Measurements from ENCODE around the gene TBC1D25.
A peak's percentile ranks its signal among the peaks of the same experiment; 100 is the strongest.

TBC1D25 gene

DNA sequence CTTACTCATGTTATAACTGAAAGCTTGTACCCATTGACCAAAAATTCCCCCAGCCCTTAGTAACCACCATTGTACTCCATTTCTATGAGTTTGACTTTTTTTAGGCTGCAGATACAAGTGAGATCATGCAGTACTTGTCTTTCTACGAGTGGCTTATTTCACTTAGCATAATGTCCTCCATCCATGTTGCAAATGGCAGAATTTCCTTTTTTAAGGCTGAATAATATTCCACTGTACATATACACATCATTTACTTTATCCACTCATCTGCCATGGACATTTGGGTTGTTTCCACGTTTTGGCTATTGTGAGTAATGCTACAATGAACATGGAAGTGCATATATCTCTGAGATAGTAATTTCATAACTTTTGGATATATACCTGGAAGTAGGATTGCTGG is 45.2 kb downstream of the TBC1D25 start:
- Histone ChIP-seq H3K4me3 (ENCODE audit: low read depth, low read length) (no peak overlapping the region), H3K79me2 (ENCODE audit: control insufficient read depth, insufficient read depth, low read length, unreplicated experiment) (no peaks in the 10 kb centered on the region), H2AFZ (ENCODE audit: low read length, unreplicated experiment) (no peak overlapping the region), H3K27me3 (ENCODE audit: insufficient read depth, low read length) (no peaks in the 10 kb centered on the region), H3K36me3 (ENCODE audit: insufficient read depth, low read length) (no peaks in the 10 kb centered on the region), H3K27ac (ENCODE audit: low read depth, low read length) (no peak overlapping the region), H3K4me1 (ENCODE audit: control insufficient read depth, insufficient read depth, low read length, unreplicated experiment) (peaks cover 18% of the 10 kb centered on the region)

DNA sequence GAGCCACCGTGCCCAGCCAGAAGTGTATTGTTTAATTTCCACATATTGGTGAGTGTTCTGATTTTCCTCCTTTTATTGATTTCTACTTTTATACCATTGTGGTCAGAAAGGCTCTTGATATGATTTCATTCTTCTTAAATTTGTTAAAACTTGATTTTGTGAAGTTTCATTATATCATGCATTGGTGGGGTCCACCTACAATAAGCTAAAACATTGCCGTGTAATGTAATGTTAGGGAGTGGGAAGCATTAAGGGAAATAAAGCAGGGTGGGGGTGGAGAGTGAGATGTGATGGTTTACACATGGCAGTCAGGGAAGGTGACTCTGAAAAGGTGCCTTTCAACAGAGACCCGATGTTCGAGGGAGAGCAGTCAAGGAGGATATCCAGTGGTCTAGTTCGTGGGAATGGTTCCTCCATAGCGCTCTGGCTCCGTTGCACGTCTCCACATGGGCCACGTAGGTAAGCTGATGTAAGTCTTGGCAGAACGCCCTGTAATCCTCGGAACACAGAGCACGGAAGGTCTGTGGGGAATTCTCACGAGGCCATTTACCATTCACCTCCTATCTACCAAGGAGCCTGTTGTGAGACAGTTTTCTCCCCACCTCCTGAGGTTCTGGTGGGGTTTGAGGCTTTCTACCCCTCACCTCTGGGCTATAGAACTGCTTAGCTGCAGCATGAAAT is 50.1 kb downstream of the TBC1D25 start:
- Histone ChIP-seq H3K4me1 (ENCODE audit: control insufficient read depth, insufficient read depth, low read length, unreplicated experiment) (peaks cover 35% of the 10 kb centered on the region), H3K4me3 (ENCODE audit: low read depth, low read length) (no peak overlapping the region), H3K36me3 (ENCODE audit: insufficient read depth, low read length) (no peaks in the 10 kb centered on the region), H3K27ac (ENCODE audit: low read depth, low read length) (peak overlapping the region; percentile 91), H3K79me2 (ENCODE audit: control insufficient read depth, insufficient read depth, low read length, unreplicated experiment) (no peaks in the 10 kb centered on the region), H2AFZ (ENCODE audit: low read length, unreplicated experiment) (no peak overlapping the region), H3K27me3 (ENCODE audit: insufficient read depth, low read length) (no peaks in the 10 kb centered on the region)

DNA sequence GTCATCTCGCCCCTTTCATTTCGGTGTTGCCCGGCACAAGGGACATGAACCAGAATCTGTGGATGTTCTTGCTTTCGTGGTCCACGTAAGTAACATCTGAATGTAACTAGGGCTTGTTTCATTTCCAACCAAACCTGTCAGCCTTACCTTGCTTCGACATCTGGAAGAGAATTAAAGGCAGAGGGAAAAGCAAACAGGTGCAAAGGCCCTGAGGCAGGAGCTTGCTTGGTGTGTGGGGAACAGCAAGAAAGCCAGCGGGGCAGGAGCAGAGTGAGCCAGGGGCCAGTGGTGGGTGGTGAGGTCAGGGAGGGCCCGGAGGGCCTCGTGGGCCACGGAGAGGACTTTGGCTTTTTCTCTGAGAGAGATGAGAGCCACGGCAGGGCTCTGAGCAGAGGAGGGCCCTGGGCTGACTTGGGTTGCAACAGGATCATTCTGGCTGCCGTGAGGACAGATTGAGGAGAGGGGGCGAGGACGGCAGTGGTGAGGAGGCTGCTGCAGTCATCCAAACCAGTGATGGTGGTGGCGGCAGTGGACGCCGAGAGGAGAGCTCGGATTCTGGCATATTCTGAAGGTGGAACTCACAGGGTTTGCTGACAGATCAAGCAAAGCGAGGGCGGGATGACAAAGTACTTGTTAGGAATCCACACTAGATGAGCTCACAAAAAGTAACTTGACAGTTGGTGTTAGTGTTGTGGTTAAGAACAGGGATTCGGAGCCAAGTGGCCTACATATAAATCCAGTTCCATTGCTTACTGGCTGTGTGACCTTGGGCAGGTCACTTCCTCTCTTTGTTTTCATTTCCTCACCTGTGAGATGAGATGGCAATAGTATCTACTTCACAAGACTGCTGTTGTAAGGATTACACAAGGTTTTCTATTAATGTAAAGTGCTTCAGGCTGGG is 50.9 kb downstream of the TBC1D25 start:
- peak overlapping the region; percentile 91 for H3K27ac ChIP-seq (ENCODE audit: low read depth, low read length)
- no peak overlapping the region for H2AFZ ChIP-seq (ENCODE audit: low read length, unreplicated experiment)

DNA sequence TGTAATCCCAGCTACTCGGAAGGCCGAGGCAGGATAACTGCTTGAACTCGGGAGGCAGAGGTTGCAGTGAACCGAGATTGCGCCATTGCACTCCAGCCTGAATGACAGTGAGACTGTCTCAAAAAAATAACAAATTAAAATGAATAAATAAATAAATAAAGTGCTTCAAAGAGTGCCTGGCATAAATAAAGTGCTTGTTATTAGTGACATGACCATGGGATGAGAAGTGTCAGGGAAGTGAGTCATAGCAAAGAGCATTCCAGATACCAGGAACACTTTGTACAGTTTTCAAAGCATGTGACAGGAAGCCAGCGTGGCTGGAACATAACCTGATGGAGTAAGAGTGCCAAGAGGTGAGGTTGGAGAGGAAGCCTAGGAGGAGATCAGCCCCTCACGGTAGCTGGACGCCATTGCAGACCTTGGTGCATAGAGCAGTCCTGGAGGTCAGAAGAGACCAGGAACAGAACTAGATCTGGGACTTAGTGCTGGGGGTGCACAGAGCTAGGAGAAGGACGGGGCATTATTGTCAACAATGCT is 51.8 kb downstream of the TBC1D25 start:
- peak overlapping the region; percentile 91 for H3K27ac ChIP-seq (ENCODE audit: low read depth, low read length)
- no peaks in the 10 kb centered on the region for H3K36me3 ChIP-seq (ENCODE audit: insufficient read depth, low read length)
- H3K4me3 ChIP-seq (ENCODE audit: low read depth, low read length): no peak overlapping the region
- H2AFZ ChIP-seq (ENCODE audit: low read length, unreplicated experiment): no peak overlapping the region
- no peaks in the 10 kb centered on the region for H3K79me2 ChIP-seq (ENCODE audit: control insufficient read depth, insufficient read depth, low read length, unreplicated experiment)
- H3K27me3 ChIP-seq (ENCODE audit: insufficient read depth, low read length): no peaks in the 10 kb centered on the region
- peaks cover 39% of the 10 kb centered on the region for H3K4me1 ChIP-seq (ENCODE audit: control insufficient read depth, insufficient read depth, low read length, unreplicated experiment)

More for the DNA sequence above, 50.9 kb downstream of the TBC1D25 start:
- Histone ChIP-seq H3K27me3 (ENCODE audit: insufficient read depth, low read length) (no peaks in the 10 kb centered on the region), H3K4me1 (ENCODE audit: control insufficient read depth, insufficient read depth, low read length, unreplicated experiment) (peaks cover 35% of the 10 kb centered on the region), H3K79me2 (ENCODE audit: control insufficient read depth, insufficient read depth, low read length, unreplicated experiment) (no peaks in the 10 kb centered on the region), H3K4me3 (ENCODE audit: low read depth, low read length) (no peak overlapping the region), H3K36me3 (ENCODE audit: insufficient read depth, low read length) (no peaks in the 10 kb centered on the region)

DNA sequence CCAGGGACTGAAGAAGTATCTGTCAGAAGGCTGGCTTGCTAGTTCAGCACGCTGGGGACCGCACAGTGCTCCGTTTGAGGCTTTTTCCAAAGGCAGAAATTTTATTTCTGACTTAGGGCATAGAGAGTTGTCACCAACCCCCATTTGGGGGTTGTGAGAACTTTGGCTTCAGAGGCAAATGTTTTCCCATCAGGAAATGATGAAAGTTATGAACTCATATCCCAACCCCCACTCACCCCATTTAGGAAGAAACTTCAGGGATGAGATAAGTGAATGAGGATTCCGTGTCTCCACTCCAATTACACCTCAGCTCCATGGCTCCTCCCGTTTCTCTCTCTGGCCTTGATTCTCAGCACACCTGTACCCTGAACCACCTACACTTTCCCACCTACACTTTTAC is 53.5 kb downstream of the TBC1D25 start:
- Histone ChIP-seq H3K27ac (ENCODE audit: low read depth, low read length) (peak overlapping the region; percentile 91), H2AFZ (ENCODE audit: low read length, unreplicated experiment) (no peak overlapping the region), H3K36me3 (ENCODE audit: insufficient read depth, low read length) (no peaks in the 10 kb centered on the region), H3K4me1 (ENCODE audit: control insufficient read depth, insufficient read depth, low read length, unreplicated experiment) (peaks cover 42% of the 10 kb centered on the region), H3K4me3 (ENCODE audit: low read depth, low read length) (no peak overlapping the region), H3K79me2 (ENCODE audit: control insufficient read depth, insufficient read depth, low read length, unreplicated experiment) (no peaks in the 10 kb centered on the region), H3K27me3 (ENCODE audit: insufficient read depth, low read length) (no peaks in the 10 kb centered on the region)

DNA sequence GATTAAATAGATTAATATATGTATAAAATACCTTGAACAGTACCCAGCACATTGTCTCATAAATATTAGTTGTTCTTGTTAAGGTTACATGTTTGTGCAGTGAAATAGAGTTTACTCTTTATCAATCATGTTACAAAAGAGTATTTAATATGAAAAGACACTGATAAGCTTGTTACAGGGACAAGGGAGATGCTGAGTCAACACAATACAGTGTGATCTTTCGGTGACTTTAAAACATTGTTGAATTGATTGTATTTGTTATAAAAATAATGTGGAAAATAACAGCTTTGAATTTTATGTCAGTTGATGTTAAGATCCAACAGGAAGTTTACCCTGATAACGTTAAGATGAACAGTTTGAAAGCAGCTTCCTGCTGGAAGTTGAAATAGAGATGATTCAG is 56.4 kb downstream of the TBC1D25 start:
- no peaks in the 10 kb centered on the region for H3K27me3 ChIP-seq (ENCODE audit: insufficient read depth, low read length)
- H3K79me2 ChIP-seq (ENCODE audit: control insufficient read depth, insufficient read depth, low read length, unreplicated experiment): peaks cover 10% of the 10 kb centered on the region
- no peak overlapping the region for H3K4me3 ChIP-seq (ENCODE audit: low read depth, low read length)
- peak overlapping the region; percentile 74 for H3K27ac ChIP-seq (ENCODE audit: low read depth, low read length)
- no peak overlapping the region for H2AFZ ChIP-seq (ENCODE audit: low read length, unreplicated experiment)
- no peaks in the 10 kb centered on the region for H3K36me3 ChIP-seq (ENCODE audit: insufficient read depth, low read length)
- H3K4me1 ChIP-seq (ENCODE audit: control insufficient read depth, insufficient read depth, low read length, unreplicated experiment): peaks cover 25% of the 10 kb centered on the region

DNA sequence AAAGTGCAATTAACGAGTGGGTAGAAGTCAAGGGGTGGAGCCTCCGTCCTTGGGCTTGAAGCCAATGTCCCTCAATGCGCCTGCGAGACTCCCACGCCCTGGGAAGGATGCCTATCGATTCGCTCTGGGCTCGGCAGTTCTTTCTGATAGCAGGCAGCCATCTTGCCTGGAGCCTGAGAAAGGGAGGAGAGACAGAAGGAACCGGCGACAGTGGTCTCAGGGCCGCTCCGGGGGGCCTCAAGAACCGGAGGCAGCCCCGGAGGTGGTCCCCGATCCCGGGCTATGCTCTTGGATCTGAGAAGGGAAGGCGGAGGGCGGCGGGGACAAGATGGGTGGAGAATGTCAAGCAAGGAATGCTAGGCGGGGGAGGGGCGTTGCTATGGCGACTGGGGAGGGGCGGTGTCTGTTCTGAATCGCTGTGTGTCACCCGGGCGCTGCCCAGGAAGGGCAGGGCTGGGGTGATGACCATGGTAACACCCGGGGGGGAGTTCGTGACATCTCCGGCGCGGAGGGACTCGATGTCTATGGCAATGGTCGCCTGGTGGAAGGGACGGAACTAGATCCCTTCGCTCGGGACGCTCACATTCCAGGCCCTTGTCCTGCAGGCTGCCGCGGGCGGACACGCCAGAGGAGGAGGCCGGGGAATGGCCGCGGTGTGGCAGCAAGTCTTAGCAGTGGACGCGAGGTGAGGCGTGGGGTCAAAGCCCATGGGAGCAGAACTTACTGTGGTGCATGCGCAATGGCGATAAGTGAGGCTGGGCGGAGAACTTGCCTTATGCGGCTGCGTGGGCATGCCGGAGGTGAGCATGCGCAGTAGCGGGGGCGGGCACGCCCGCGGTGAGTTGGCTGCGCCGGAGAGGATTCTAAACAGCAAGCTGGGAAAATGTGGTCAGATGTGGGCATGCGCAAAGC is 58.1 kb downstream of the TBC1D25 start, which contains the start of gene WDR13:
WDR13 (plus strand) TSS at position 140 of the 912 bp plus-strand sequence; CDS start at position 645, 505 bp downstream.
- H3K79me2 ChIP-seq (ENCODE audit: control insufficient read depth, insufficient read depth, low read length, unreplicated experiment): peaks cover 10% of the 10 kb centered on the region
- peak within 1 kb of the TSS; percentile 68 for H2AFZ ChIP-seq (ENCODE audit: low read length, unreplicated experiment)
- H3K4me3 ChIP-seq (ENCODE audit: low read depth, low read length): peak within 1 kb of the TSS; percentile 92
- H3K36me3 ChIP-seq (ENCODE audit: insufficient read depth, low read length): no peaks in the 10 kb centered on the region
- peaks cover 14% of the 10 kb centered on the region for H3K4me1 ChIP-seq (ENCODE audit: control insufficient read depth, insufficient read depth, low read length, unreplicated experiment)
- no peaks in the 10 kb centered on the region for H3K27me3 ChIP-seq (ENCODE audit: insufficient read depth, low read length)
- H3K27ac ChIP-seq (ENCODE audit: low read depth, low read length): peak within 1 kb of the TSS; percentile 99

DNA sequence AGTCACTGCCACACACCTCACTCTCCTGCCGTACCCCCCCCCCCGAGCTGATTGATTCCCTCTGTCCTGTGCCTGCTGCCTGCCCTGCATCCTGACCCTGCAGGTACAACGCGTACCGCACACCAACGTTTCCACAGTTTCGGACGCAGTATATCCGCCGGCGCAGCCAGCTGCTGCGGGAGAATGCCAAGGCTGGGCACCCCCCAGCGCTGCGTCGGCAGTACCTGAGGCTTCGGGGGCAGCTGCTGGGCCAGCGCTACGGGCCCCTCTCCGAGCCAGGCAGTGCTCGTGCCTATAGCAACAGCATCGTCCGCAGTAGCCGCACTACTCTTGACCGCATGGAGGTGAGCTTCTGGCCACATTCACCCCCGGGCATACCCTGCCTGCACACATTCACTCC is 59.1 kb downstream of the TBC1D25 start:
- Histone ChIP-seq H3K27ac (ENCODE audit: low read depth, low read length) (peak overlapping the region; percentile 99; the same call in 1 of the 2 replicates), H3K79me2 (ENCODE audit: control insufficient read depth, insufficient read depth, low read length, unreplicated experiment) (peaks cover 10% of the 10 kb centered on the region), H3K27me3 (ENCODE audit: insufficient read depth, low read length) (no peaks in the 10 kb centered on the region), H3K36me3 (ENCODE audit: insufficient read depth, low read length) (no peaks in the 10 kb centered on the region), H2AFZ (ENCODE audit: low read length, unreplicated experiment) (no peak overlapping the region), H3K4me3 (ENCODE audit: low read depth, low read length) (peak overlapping the region; percentile 92), H3K4me1 (ENCODE audit: control insufficient read depth, insufficient read depth, low read length, unreplicated experiment) (peaks cover 7% of the 10 kb centered on the region)

DNA sequence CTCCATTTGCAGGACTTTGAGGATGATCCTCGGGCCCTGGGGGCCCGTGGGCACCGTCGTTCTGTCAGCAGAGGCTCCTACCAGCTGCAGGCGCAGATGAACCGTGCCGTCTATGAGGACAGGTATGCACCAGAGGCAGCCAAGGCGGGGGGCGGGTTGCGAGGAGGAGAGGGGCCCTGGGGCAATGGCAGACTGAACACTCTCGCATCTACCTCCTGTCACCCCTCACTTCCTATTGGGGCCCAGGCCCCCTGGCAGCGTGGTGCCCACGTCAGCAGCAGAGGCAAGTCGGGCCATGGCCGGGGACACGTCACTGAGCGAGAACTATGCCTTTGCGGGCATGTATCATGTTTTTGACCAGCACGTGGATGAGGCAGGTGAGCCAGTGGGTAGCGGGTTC is 59.8 kb downstream of the TBC1D25 start:
- Histone ChIP-seq H3K4me1 (ENCODE audit: control insufficient read depth, insufficient read depth, low read length, unreplicated experiment) (peaks cover 7% of the 10 kb centered on the region), H2AFZ (ENCODE audit: low read length, unreplicated experiment) (no peak overlapping the region), H3K79me2 (ENCODE audit: control insufficient read depth, insufficient read depth, low read length, unreplicated experiment) (peaks cover 10% of the 10 kb centered on the region), H3K36me3 (ENCODE audit: insufficient read depth, low read length) (no peaks in the 10 kb centered on the region), H3K4me3 (ENCODE audit: low read depth, low read length) (no peak overlapping the region), H3K27me3 (ENCODE audit: insufficient read depth, low read length) (no peaks in the 10 kb centered on the region), H3K27ac (ENCODE audit: low read depth, low read length) (no peak overlapping the region)

DNA sequence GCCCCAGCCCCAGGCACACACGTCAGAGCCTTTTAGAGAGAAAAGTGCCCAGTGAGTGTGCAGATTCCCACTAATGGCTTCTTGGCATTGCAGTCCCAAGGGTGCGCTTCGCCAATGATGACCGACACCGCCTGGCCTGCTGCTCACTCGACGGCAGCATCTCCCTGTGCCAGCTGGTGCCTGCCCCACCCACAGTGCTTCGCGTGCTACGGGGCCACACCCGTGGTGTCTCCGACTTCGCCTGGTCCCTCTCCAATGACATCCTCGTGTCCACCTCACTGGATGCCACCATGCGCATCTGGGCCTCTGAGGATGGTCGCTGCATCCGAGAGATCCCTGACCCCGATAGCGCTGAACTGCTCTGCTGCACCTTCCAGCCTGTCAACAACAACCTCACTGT is 60.7 kb downstream of the TBC1D25 start:
- H3K36me3 ChIP-seq (ENCODE audit: insufficient read depth, low read length): no peaks in the 10 kb centered on the region
- peaks cover 7% of the 10 kb centered on the region for H3K4me1 ChIP-seq (ENCODE audit: control insufficient read depth, insufficient read depth, low read length, unreplicated experiment)
- peaks cover 10% of the 10 kb centered on the region for H3K79me2 ChIP-seq (ENCODE audit: control insufficient read depth, insufficient read depth, low read length, unreplicated experiment)
- no peaks in the 10 kb centered on the region for H3K27me3 ChIP-seq (ENCODE audit: insufficient read depth, low read length)
- no peak overlapping the region for H2AFZ ChIP-seq (ENCODE audit: low read length, unreplicated experiment)
- no peak overlapping the region for H3K4me3 ChIP-seq (ENCODE audit: low read depth, low read length)
- no peak overlapping the region for H3K27ac ChIP-seq (ENCODE audit: low read depth, low read length)

Data from ACC112 (cell line).